SU-DHL-6 (cell line): ENCODE data around the gene PARP14.

Experiments used
- H2AFZ ChIP-seq: fragments of 200-600 bp; sonication (generic); 2 replicates; pipeline ENCODE4 v1.6.1; 2014; ENCODE audit warnings: low read depth, mild to moderate bottlenecking, moderate library complexity, mixed read lengths, antibody characterized with exemption, low read length; ENCODE audit not compliant: severe bottlenecking
- H3F3A ChIP-seq: fragments of 200-600 bp; shearing (Covaris generic); 2 replicates; pipeline ENCODE4 v1.6.0; 2016; ENCODE audit warnings: antibody characterized with exemption, mild to moderate bottlenecking; ENCODE audit not compliant: insufficient read depth
- H3K27ac ChIP-seq: fragments of 200-600 bp; sonication (generic); 2 replicates; pipeline ENCODE4 v1.5.1; 2016; ENCODE audit warnings: low read depth, mild to moderate bottlenecking, low read length, moderate library complexity, mixed read lengths
- H3K27me3 ChIP-seq: fragments of 200-600 bp; sonication (generic), shearing (Covaris generic); 2 replicates; pipeline ENCODE4 v1.6.0; 2014; ENCODE audit warnings: mild to moderate bottlenecking, low read length
- H3K36me3 ChIP-seq: fragments of 200-600 bp; sonication (generic); 2 replicates; pipeline ENCODE4 v1.6.1; 2014; ENCODE audit warnings: mild to moderate bottlenecking, low read length, mixed read lengths
- H3K4me2 ChIP-seq: fragments of 300-600, 200-600 bp; shearing (Covaris generic), sonication (generic); 2 replicates; pipeline ENCODE4 v1.6.0; 2014; ENCODE audit warnings: low read length, low read depth, mild to moderate bottlenecking; ENCODE audit not compliant: poor library complexity, severe bottlenecking
- H3K4me3 ChIP-seq: fragments of 200-600 bp; sonication (generic); 2 replicates; pipeline ENCODE4 v1.5.1; 2014; ENCODE audit warnings: antibody characterized with exemption, low read length, mild to moderate bottlenecking, mixed read lengths; ENCODE audit not compliant: insufficient read depth, poor library complexity, severe bottlenecking
- H3K79me2 ChIP-seq: fragments of 200-600 bp; sonication (generic); 2 replicates; pipeline ENCODE4 v1.6.1; 2014; ENCODE audit warnings: mild to moderate bottlenecking, low read length, moderate library complexity; ENCODE audit not compliant: insufficient read depth
- H3K9ac ChIP-seq: fragments of 200-600 bp; sonication (generic); 2 replicates; pipeline ENCODE4 v1.7.0; 2014; ENCODE audit warnings: mild to moderate bottlenecking, low read length
- H3K9me2 ChIP-seq: fragments of 200-600 bp; sonication (generic); replicated peaks from 2 replicates; pipeline ENCODE4 v1.6.1; 2014; ENCODE audit warnings: low read length; ENCODE audit not compliant: insufficient read depth
- H3K9me3 ChIP-seq: fragments of 200-600 bp; sonication (generic); 2 replicates; pipeline ENCODE4 v1.6.1; 2014; ENCODE audit warnings: low read length, mixed read lengths; ENCODE audit not compliant: insufficient read depth
- H4K20me1 ChIP-seq: fragments of 200-600 bp; sonication (generic); 2 replicates; pipeline ENCODE4 v1.6.1; 2014; ENCODE audit warnings: low read depth, mild to moderate bottlenecking, antibody characterized with exemption, low read length, moderate library complexity, mixed read lengths
- CTCF ChIP-seq: fragments of 200-600 bp; sonication (generic); IDR thresholded peaks from one replicate; pipeline ENCODE4 v1.5.1; 2017; ENCODE audit warnings: antibody characterized with exemption, mild to moderate bottlenecking, low read length, moderate library complexity; ENCODE audit not compliant: insufficient read depth, poor library complexity, severe bottlenecking
- EZH2phosphoT487 ChIP-seq: fragments of 200-600 bp; sonication (generic), shearing (Covaris generic); conservative IDR thresholded peaks from 2 replicates; pipeline ENCODE4 v1.6.1; 2018; ENCODE audit warnings: mild to moderate bottlenecking, antibody characterized with exemption, low read length, moderate library complexity, mixed read lengths

Gene PARP14

GRCh38 chr3:122739172-122739571 is 58.5 kb downstream of the PARP14 start:
- no peaks in the 10 kb centered on the region for H3K79me2 ChIP-seq
- H3F3A ChIP-seq = no peaks in the 10 kb centered on the region
- no peak overlapping the region for H3K27ac ChIP-seq
- no peak overlapping the region for H2AFZ ChIP-seq
- H3K27me3 ChIP-seq = no peaks in the 10 kb centered on the region
- peaks cover 9% of the 10 kb centered on the region for H3K36me3 ChIP-seq
- no peak for TF ChIP-seq CTCF
- no peak for TF ChIP-seq EZH2phosphoT487
- H3K9ac ChIP-seq = no peak overlapping the region
- H3K4me2 ChIP-seq = no peak overlapping the region
- no peaks in the 10 kb centered on the region for H3K9me2 ChIP-seq
- H3K9me3 ChIP-seq = peaks cover 5% of the 10 kb centered on the region; the same call in 1 of the 2 replicates
- no peak overlapping the region for H3K4me3 ChIP-seq
- no peaks in the 10 kb centered on the region for H4K20me1 ChIP-seq

- H3K4me3 ChIP-seq = no peak overlapping the region
- H4K20me1 ChIP-seq = no peaks in the 10 kb centered on the region
- no peaks in the 10 kb centered on the region for H3K9me2 ChIP-seq
- H2AFZ ChIP-seq = no peak overlapping the region
- no peak overlapping the region for H3K9ac ChIP-seq
- no peak for TF ChIP-seq EZH2phosphoT487
- no peak for TF ChIP-seq CTCF
- no peak overlapping the region for H3K4me2 ChIP-seq
- H3K79me2 ChIP-seq = no peaks in the 10 kb centered on the region
- no peaks in the 10 kb centered on the region for H3F3A ChIP-seq
- peaks cover 9% of the 10 kb centered on the region for H3K36me3 ChIP-seq
- H3K27me3 ChIP-seq = no peaks in the 10 kb centered on the region
- H3K9me3 ChIP-seq = peaks cover 5% of the 10 kb centered on the region; the same call in 1 of the 2 replicates
- H3K27ac ChIP-seq = no peak overlapping the region
Observed at GRCh38 chr3:122742234-122742633, 61.6 kb downstream of the PARP14 start.

GRCh38 chr3:122743581-122744120 is 63.0 kb downstream of the PARP14 start:
- Histone ChIP-seq H3K4me2 (no peak overlapping the region), H3K9ac (no peak overlapping the region), H3K27ac (no peak overlapping the region), H3K79me2 (no peaks in the 10 kb centered on the region), H3K36me3 (peaks cover 11% of the 10 kb centered on the region), H3F3A (no peaks in the 10 kb centered on the region), H3K27me3 (no peaks in the 10 kb centered on the region), H3K4me3 (no peak overlapping the region), H3K9me2 (no peaks in the 10 kb centered on the region), H3K9me3 (peaks cover 5% of the 10 kb centered on the region; the same call in 1 of the 2 replicates), H2AFZ (no peak overlapping the region), H4K20me1 (no peaks in the 10 kb centered on the region)
- no peak for TF ChIP-seq CTCF
- no peak for TF ChIP-seq EZH2phosphoT487
